ENCODE data around the gene PNLIP. TPM values are rescaled to one million over a fixed set of nuclear protein-coding genes. Genes with fewer than 3 reads are reported as not detected.

PNLIP gene
- total RNA-seq, 4 donors from 2014 or later = not detected

DNA sequence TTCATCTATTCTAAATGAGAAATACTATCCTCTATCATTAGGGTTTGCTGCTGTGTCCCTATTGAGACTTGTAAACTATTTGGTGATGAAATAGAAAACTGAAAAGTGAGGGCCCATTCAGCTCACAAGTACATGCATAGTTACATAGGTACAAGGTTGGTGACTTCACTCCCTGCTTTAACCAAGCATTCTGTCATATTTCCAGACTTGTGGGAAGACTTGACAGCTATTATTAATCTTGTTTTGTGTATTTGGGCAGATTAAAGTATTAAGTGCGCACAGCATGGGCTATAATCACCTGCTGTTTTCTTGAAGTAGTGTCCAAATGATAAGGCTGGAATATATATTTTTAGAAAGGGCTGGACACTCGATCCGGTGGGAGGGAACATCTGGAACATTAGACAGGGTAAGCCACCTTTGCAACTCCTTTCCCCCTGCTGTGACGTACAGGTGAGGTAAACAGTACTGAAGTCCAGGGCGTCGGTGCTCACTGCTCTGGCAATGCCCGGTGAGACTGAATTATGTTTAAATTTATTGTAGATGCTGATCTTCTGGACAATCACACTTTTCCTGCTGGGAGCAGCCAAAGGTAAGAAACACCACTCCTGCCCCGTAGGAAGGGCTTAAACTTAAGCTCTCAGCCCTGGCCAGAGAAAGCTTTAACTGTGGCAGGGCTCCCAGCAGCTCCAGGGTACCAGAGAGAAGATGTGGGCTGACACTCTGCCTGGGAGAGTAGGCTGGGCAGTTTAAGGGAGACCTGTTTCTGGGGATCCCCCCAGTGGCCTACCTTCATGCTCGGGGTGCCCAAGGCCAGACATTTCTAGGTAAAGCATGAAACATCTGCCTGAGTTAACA is 45.1 kb downstream of the PNLIP start, which contains the start of gene PNLIPRP1:
PNLIPRP1 (plus strand) TSS at position 370 of the 855 bp plus-strand sequence; CDS start at position 541, 171 bp downstream.
- 83% methylated on average over 9 of the region's 9 CpGs for WGBS
- no peak for DNase-seq (ENCODE audit: low spot score in 2 of 2)

DNA sequence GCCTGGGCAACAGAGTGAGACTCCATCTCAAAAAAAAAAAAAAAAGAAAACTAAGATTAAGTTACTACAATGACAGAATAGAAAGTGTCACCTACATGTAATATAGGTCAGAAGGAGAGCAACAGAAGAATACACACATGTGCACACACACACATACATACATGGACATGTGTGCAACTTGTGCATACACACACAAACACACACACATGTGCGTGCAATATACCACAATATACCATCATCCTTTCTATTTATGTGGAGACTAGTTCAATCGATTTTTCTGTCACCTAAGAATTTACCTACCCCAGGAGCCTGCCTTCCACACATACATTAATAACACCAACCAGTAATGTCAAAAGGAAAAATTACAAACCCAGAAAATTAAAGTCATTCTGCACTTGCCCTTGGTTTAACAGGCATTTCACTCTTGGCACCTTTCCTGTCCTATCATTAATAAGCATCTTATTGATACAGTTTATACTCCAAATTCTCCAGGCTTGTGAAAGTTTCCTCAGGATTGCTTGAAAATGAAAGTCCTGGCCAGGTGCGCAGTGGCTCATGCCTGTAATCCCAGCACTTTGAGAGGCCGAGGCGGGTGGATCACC is 47.5 kb downstream of the PNLIP start:
- Histone ChIP-seq H3K9me3 (no peaks in the 10 kb centered on the region), H3K36me3 (no peaks in the 10 kb centered on the region), H3K27me3 (no peaks in the 10 kb centered on the region), H3K4me3 (no peak overlapping the region), H3K27ac (no peak overlapping the region), H3K4me1 (no peaks in the 10 kb centered on the region)
- no peak for DNase-seq (ENCODE audit: low spot score in 2 of 2)
- WGBS = 77% methylated on average over 4 of the region's 5 CpGs
- TF ChIP-seq POLR2AphosphoS5 (IDR thresholded peaks at IDR 0.05) = no peak
- TF ChIP-seq POLR2A (IDR thresholded peaks at IDR 0.05) = no peak
- TF ChIP-seq, protein P1, sequence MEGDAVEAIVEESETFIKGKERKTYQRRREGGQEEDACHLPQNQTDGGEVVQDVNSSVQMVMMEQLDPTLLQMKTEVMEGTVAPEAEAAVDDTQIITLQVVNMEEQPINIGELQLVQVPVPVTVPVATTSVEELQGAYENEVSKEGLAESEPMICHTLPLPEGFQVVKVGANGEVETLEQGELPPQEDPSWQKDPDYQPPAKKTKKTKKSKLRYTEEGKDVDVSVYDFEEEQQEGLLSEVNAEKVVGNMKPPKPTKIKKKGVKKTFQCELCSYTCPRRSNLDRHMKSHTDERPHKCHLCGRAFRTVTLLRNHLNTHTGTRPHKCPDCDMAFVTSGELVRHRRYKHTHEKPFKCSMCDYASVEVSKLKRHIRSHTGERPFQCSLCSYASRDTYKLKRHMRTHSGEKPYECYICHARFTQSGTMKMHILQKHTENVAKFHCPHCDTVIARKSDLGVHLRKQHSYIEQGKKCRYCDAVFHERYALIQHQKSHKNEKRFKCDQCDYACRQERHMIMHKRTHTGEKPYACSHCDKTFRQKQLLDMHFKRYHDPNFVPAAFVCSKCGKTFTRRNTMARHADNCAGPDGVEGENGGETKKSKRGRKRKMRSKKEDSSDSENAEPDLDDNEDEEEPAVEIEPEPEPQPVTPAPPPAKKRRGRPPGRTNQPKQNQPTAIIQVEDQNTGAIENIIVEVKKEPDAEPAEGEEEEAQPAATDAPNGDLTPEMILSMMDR (IDR thresholded peaks at IDR 0.05) = no peak
- TF ChIP-seq EP300 (IDR thresholded peaks at IDR 0.05) = no peak

More for the DNA sequence above, 45.1 kb downstream of the PNLIP start, which contains the start of gene PNLIPRP1:
- Histone ChIP-seq H3K27me3 (no peaks in the 10 kb centered on the region), H3K9me3 (no peaks in the 10 kb centered on the region), H3K36me3 (no peaks in the 10 kb centered on the region), H3K27ac (no peak within 1 kb of the TSS), H3K4me1 (no peaks in the 10 kb centered on the region), H3K4me3 (no peak within 1 kb of the TSS)
- TF ChIP-seq POLR2AphosphoS5 (IDR thresholded peaks at IDR 0.05) = no peak
- TF ChIP-seq POLR2A (IDR thresholded peaks at IDR 0.05) = no peak
- TF ChIP-seq, protein P1 (IDR thresholded peaks at IDR 0.05) = no peak
- TF ChIP-seq EP300 (IDR thresholded peaks at IDR 0.05) = no peak

DNA sequence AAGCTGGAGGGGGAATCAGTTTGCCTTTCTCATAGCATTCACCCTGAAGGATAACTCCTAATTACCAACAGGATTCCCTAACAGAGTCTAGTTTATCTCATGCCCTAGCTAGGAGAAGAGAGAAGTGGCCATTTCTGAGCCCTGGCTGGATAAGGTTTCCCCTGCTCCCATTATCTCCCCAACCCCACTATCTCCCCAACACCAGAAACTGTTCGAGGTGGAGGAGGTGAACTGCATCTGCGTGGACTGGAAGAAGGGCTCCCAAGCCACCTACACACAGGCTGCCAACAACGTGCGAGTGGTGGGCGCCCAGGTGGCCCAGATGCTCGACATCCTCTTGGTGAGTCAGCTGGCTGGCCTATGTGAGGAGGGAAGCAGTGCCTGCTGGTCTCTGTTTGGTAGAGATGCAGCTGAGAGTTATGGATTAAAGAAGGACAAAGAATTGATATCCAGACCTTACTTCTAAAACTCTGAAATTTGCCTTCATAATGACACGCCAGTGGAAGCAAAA is 48.8 kb downstream of the PNLIP start:
- WGBS = 85% methylated on average over 7 of the region's 7 CpGs
- no peak overlapping the region for H3K4me3 ChIP-seq
- no peaks in the 10 kb centered on the region for H3K36me3 ChIP-seq
- H3K4me1 ChIP-seq = no peaks in the 10 kb centered on the region
- no peak for DNase-seq (ENCODE audit: low spot score in 2 of 2)
- TF ChIP-seq POLR2AphosphoS5 (IDR thresholded peaks at IDR 0.05) = no peak
- TF ChIP-seq, protein P1 (IDR thresholded peaks at IDR 0.05) = no peak
- TF ChIP-seq EP300 (IDR thresholded peaks at IDR 0.05) = no peak
- no peak for TF ChIP-seq POLR2A (IDR thresholded peaks at IDR 0.05)
- H3K9me3 ChIP-seq = no peaks in the 10 kb centered on the region
- no peaks in the 10 kb centered on the region for H3K27me3 ChIP-seq
- no peak overlapping the region for H3K27ac ChIP-seq

DNA sequence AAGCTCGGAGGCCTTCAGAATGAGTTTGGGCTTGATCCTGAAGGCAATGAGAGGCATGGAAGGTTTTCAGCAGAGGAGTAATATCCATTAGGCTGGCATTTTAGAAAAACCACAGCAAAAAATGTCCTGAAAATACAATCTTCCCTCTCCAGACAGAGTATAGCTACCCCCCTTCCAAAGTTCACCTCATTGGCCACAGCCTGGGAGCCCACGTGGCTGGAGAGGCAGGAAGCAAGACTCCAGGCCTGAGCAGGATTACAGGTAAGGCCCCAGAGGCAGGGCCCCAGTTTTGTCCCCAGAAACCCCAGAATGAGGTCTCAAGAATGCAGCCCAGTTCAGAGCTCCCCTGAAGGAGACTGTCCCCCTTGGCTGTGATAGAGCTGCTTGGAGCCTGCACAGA is 50.3 kb downstream of the PNLIP start:
- Histone ChIP-seq H3K36me3 (no peaks in the 10 kb centered on the region), H3K27ac (no peak overlapping the region), H3K4me1 (no peaks in the 10 kb centered on the region), H3K27me3 (peaks cover 5% of the 10 kb centered on the region), H3K9me3 (no peaks in the 10 kb centered on the region), H3K4me3 (no peak overlapping the region)
- WGBS = 81% methylated on average over 2 of the region's 2 CpGs
- no peak for DNase-seq (ENCODE audit: low spot score in 2 of 2)
- TF ChIP-seq, protein P1 (IDR thresholded peaks at IDR 0.05) = no peak
- no peak for TF ChIP-seq POLR2A (IDR thresholded peaks at IDR 0.05)
- TF ChIP-seq POLR2AphosphoS5 (IDR thresholded peaks at IDR 0.05) = no peak
- TF ChIP-seq EP300 (IDR thresholded peaks at IDR 0.05) = no peak

DNA sequence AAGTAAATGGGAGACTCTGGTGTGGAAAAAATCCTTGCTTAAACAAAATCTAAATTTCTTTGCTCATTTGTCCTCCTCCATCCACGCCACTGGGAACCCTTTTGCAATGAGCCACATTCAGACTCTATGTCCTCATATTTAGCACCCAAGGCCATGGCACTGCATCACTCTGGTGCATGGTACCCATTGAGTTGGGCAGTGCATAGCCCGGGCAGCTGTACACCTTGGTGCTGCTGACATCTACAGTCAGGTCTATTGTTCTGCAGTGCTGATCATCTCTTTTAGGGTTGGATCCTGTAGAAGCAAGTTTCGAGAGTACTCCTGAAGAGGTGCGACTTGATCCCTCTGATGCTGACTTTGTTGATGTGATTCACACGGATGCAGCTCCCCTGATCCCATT is 51.8 kb downstream of the PNLIP start:
- Histone ChIP-seq H3K27ac (no peak overlapping the region), H3K4me3 (no peak overlapping the region), H3K4me1 (no peaks in the 10 kb centered on the region), H3K36me3 (no peaks in the 10 kb centered on the region), H3K9me3 (no peaks in the 10 kb centered on the region), H3K27me3 (peaks cover 5% of the 10 kb centered on the region)
- no peak for TF ChIP-seq POLR2A (IDR thresholded peaks at IDR 0.05)
- TF ChIP-seq, protein P1 (IDR thresholded peaks at IDR 0.05) = no peak
- no peak for TF ChIP-seq EP300 (IDR thresholded peaks at IDR 0.05)
- TF ChIP-seq POLR2AphosphoS5 (IDR thresholded peaks at IDR 0.05) = no peak
- WGBS = 78% methylated on average over 5 of the region's 5 CpGs
- DNase-seq (ENCODE audit: low spot score in 2 of 2) = no peak
